Measurements from ENCODE around the gene PSMA3.

PSMA3 gene

DNA sequence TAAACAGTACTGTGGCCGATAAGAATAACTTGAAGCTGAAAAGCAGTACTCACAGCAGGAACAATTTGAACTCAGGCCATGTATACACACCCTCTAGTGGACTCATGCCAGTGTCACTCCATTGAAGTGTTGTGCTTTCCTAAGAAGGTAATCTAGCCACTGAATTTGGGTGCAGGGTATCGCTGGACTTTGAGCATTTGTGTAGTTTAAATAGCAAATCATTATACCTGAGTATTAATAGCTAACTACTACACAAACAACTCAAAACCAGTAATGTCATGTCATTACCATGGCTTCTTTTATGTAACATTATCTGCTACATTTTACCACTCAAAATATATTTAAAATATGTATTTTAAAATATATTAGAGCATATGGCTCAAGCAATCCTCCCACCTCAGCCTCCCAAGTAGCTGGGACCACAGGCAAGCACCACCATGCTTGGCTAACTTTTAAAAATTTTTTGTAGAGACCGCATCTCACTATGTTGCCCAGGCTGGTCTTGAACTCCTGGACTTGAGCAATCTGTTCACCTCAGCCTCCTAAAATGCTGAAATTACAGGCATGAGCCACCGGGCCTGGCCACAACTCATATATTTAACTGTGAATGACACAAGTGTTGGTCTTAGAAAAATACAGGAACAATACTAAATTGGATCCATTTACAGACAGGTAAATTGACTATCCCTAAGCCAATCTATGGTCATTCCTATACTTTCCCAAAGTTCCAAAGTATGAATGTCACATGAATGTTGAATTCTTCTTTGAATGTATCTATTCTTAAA is 28.1 kb downstream of the PSMA3 start:
- FAIRE-seq: no peak

GRCh38 chr14:58274881-58275280 is 30.2 kb downstream of the PSMA3 start:
- FAIRE-seq: peak; percentile 40

DNA sequence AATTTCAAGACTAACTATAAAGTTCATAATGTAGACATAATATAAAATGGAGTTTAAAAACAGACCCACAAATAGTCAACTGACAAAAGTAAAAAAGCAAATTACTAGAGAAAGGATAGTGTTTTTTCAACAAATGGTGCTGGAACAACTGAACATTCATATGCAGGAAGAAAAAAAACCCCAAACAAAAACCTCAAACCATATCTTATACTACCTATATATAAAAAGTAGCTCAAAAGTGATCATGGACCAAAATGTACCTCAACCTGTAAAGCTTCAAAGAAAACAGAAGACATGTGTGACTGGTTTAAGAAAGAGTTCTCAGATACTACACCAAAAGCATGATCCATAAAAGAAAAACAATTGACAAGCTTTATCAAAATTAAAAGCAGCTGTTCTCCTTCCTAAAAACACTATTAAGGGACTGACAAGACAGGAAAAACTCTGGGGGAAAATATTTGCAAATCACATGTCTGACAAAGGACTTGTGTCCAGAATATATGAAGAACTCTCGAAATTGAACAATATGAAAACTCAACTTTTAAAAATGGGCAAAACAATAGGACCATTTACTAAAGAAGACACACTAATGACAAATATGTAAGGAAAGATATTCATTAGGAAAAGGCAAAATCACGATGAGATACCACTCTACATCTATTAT is 31.0 kb downstream of the PSMA3 start:
- peak; percentile 39 for FAIRE-seq

- peak; percentile 55 for FAIRE-seq
These were observed 31.6 kb downstream of the PSMA3 start for GRCh38 chr14:58276208-58276607.

DNA sequence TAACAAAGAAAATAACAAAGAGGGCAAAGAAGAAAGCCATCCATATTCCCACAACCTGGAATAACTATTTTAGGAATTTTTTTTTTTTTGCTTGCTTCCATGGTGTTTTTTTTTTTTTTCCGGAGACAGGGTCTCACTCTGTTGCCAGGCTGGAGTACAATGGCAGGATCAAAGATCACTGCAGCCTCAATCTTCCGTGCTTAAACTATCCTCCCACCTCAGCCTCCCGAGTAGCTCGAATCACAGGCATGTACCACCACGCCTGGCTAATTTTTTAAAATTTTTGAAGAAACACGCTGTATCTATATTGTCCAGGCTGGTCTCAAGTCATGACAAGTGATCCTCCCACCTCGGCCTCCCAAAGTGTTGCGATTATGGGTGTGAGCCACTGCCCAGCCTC is 33.5 kb downstream of the PSMA3 start:
- FAIRE-seq: no peak

GRCh38 chr14:58280954-58281787 is 36.5 kb downstream of the PSMA3 start:
- FAIRE-seq: no peak

- FAIRE-seq: no peak
These were observed 37.3 kb downstream of the PSMA3 start for GRCh38 chr14:58281969-58282368.

GRCh38 chr14:58282925-58283593 is 38.4 kb downstream of the PSMA3 start:
- no peak for FAIRE-seq

DNA sequence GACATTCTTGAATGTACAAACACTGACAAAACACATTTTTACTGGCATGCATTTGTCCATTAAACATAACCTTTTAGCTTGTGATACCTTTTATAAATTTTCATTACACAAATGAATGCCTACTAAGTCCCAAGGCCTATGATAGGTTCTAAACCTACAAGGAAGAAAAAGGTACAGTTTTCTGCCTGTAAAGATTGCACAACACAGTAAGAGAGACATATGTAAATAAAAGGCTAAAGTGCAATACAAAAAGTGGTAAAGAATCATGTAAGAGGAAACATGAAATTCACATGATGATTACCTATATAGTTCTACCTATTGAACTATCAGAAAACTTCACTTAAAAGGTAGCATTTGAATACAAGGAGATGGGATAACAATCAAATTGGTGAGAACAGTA is 39.1 kb downstream of the PSMA3 start:
- FAIRE-seq: no peak

- FAIRE-seq: no peak
These were observed 40.5 kb downstream of the PSMA3 start for GRCh38 chr14:58285132-58285531.

GRCh38 chr14:58287607-58288042 is 43.0 kb downstream of the PSMA3 start:
- no peak for FAIRE-seq

- FAIRE-seq: peak; percentile 3
These were observed 43.6 kb downstream of the PSMA3 start for GRCh38 chr14:58288106-58288792.

GRCh38 chr14:58291646-58292045 is 47.0 kb downstream of the PSMA3 start:
- FAIRE-seq: no peak

DNA sequence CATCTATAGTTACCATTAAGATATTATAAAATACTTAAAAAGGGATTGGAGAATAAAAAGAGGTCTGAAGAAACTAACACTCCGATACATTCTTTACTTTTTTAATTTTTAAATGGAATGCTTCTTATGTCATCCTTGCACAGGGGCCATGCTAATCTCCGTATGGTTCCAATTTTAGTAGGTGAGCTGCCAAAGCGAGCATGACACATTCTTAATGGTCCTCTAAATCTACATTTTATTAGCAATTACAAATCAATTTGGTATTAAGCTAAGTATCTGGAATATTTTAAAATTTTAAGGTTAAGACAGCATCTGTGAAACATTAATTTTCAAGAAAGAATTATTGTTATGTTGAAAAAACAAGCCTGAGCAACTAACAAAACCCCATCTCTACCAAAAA is 47.5 kb downstream of the PSMA3 start:
- no peak for FAIRE-seq

- no peak for FAIRE-seq
These were observed 49.6 kb downstream of the PSMA3 start for GRCh38 chr14:58294201-58294600.

GRCh38 chr14:58296726-58297125 is 52.1 kb downstream of the PSMA3 start:
- no peak for FAIRE-seq

GRCh38 chr14:58297412-58297761 is 52.7 kb downstream of the PSMA3 start:
- FAIRE-seq: no peak

DNA sequence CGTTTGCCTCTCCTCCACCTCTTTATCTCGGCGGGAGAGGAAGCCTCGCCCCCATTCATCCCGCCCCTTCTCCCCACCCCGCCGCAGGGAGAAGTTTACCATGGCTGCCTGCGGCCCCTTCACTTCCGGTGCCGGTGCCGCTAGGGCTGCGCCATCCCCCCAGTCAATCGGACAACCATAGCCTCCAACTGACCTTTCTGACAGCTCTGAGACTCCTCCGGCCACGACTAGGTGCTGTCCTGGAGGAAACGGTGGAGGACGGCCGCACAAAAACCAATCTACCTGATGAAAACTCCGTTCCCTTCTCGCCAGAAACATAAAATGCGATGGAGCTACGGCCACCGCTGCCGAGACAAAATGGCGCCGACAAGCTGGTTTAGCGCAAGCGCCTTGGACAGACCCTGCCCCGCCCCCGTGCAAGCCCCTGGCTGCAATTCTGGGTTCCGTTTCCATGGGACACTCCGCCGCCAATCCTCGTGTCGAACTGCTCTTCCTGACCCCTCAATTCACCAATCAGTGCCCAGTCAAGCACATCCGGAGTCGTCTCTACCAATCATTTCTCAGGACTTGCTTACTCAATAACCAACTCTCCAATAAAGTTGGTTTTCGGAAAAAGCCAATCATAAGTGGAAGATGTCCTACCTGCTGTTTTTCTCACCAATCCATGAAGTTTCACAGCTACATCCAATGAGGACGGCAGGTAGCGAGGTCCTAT is 53.3 kb downstream of the PSMA3 start:
- peak; percentile 100 for FAIRE-seq

GRCh38 chr14:58298477-58299400 is 54.1 kb downstream of the PSMA3 start, which contains the start of gene ARID4A:
TSS of gene ARID4A (plus strand) at chr14:58298555. CDS start at chr14:58299855, 1,300 bp downstream.
- no peak for FAIRE-seq

Measured in G401.6 (cell line).